HepG2 (cell line): ENCODE measurements around the gene DHH. TPM values are rescaled to one million over a fixed set of nuclear protein-coding genes. Genes with fewer than 3 reads are reported as not detected.

ENCODE experiments used
- ATAC-seq: fragments of 200-7000 bp; cut with Tn5 transposase; 3 replicates; pipeline ENCODE4 v1.9.1; 2020; ENCODE audit warnings: mild to moderate bottlenecking, moderate library complexity
- BruUV-seq: library from RNA; stranded (reverse); fragments of 400-500 nt; replicated peaks from 2 replicates; lab custom pipeline; 2021; lab: Mats Ljungman, UMichigan
- CTCF ChIA-PET: fragments of 300-600 bp; formaldehyde crosslinking; extraction: SDS; loops from one replicate; lab custom pipeline; 2021; ENCODE audit warnings: low total read pairs, inconsistent platforms, low intra/inter-chr PET ratio; lab: Yijun Ruan, JAX
- POLR2A ChIA-PET: fragments of 350-600 bp; sonication (Branson Sonifier 250); formaldehyde crosslinking; loops from one replicate; lab custom pipeline; 2020; ENCODE audit warnings: antibody characterized with exemption, inconsistent platforms; lab: Yijun Ruan, JAX
- DNase-seq: peaks from one replicate; pipeline ENCODE4 v3.0.0-alpha.2; 2015; ENCODE audit warnings: low spot score
- FAIRE-seq: peaks from 3 replicates; lab custom pipeline; 2011; peaks lifted over from hg19 to GRCh38; lab: Jason Lieb, UNC
- H2AFZ ChIP-seq: one replicate; pipeline ENCODE4 v1.6.1; 2011; ENCODE audit warnings: low read length, inconsistent platforms
- H3K27ac ChIP-seq: fragments of 300-600 bp; 3 replicates; pipeline ENCODE4 v1.8.0; 2011; ENCODE audit warnings: mixed run types, mild to moderate bottlenecking, mixed read lengths, low read length, inconsistent platforms; ENCODE audit not compliant: insufficient read depth; ENCODE audit errors: extremely low read length
- H3K27me3 ChIP-seq, 2 experiments: fragments of 200-600 bp in 1 of 2; 2 replicates in 1 of 2; 3 replicates in 1 of 2; pipeline versions ENCODE4 v1.6.0 to v1.8.0; 2011; ENCODE audit warnings: low read length in 2 of 2, mild to moderate bottlenecking in 2 of 2, moderate library complexity in 2 of 2, inconsistent platforms in 1 of 2; ENCODE audit not compliant: insufficient read depth in 2 of 2, control insufficient read depth in 1 of 2
- H3K36me3 ChIP-seq, 2 experiments: fragments of 200-600 bp in 1 of 2; replicated peaks in 1 of 2; 2 replicates in 1 of 2; 3 replicates in 1 of 2; pipeline versions ENCODE4 v1.5.1 to v1.8.0; 2011; ENCODE audit warnings: low read length in 2 of 2, inconsistent platforms in 1 of 2; ENCODE audit not compliant: insufficient read depth in 2 of 2, control insufficient read depth in 1 of 2
- H3K4me1 ChIP-seq: 2 replicates; pipeline ENCODE4 v1.5.1; 2012; ENCODE audit warnings: low read length, inconsistent platforms; ENCODE audit not compliant: insufficient read depth
- H3K4me2 ChIP-seq: 2 replicates; pipeline ENCODE4 v1.6.0; 2011; ENCODE audit warnings: low read depth, low read length, inconsistent platforms
- H3K4me3 ChIP-seq, 3 experiments: fragments of 200-600 bp in 1 of 3; sonication (generic), shearing (Covaris generic) in 1 of 3; replicated peaks in 1 of 3; 2 replicates each; pipeline ENCODE4 v1.5.1; 2011 to 2016; ENCODE audit warnings: low read length in 3 of 3, inconsistent platforms in 2 of 3, low read depth in 2 of 3, mild to moderate bottlenecking in 2 of 3, control low read depth in 1 of 3, mixed read lengths in 1 of 3; ENCODE audit not compliant: insufficient read depth in 1 of 3
- H3K79me2 ChIP-seq: one replicate; pipeline ENCODE4 v1.6.1; 2011; ENCODE audit warnings: low read length, inconsistent platforms; ENCODE audit not compliant: insufficient read depth
- H3K9ac ChIP-seq: 2 replicates; pipeline ENCODE4 v1.6.0; 2011; ENCODE audit warnings: mild to moderate bottlenecking, low read depth, low read length, inconsistent platforms; ENCODE audit not compliant: insufficient read depth
- H3K9me3 ChIP-seq: 2 replicates; pipeline ENCODE4 v1.5.1; 2012; ENCODE audit warnings: mild to moderate bottlenecking, low read length
- H4K20me1 ChIP-seq: 2 replicates; pipeline ENCODE4 v1.6.0; 2011; ENCODE audit warnings: inconsistent platforms, mild to moderate bottlenecking, low read length, moderate library complexity; ENCODE audit not compliant: insufficient read depth
- BHLHE40 ChIP-seq: IDR thresholded peaks from 2 replicates; pipeline ENCODE4 v1.6.1; 2011; ENCODE audit warnings: low read length, improper control_type of control experiment
- CSRNP1 ChIP-seq: sonication (generic); formaldehyde crosslinking; IDR thresholded peaks from 2 replicates; pipeline ENCODE4 v1.8.1; 2023; ENCODE audit warnings: mild to moderate bottlenecking, missing genetic modification reagents
- GTF2F1 ChIP-seq: fragments of 150-350 bp; IDR thresholded peaks from 2 replicates; pipeline ENCODE4 v1.6.1; 2014; ENCODE audit warnings: low read length
- HNF1B ChIP-seq: sonication (generic); formaldehyde crosslinking; IDR thresholded peaks from 2 replicates; pipeline ENCODE4 v1.5.1; 2020; ENCODE audit warnings: mild to moderate bottlenecking, moderate library complexity, missing genetic modification reagents
- MAF1 ChIP-seq: sonication (generic); formaldehyde crosslinking; IDR thresholded peaks from 2 replicates; pipeline ENCODE4 v1.5.0; 2020; ENCODE audit warnings: missing genetic modification reagents, borderline replicate concordance
- NR2F6 ChIP-seq, 2 experiments: IDR thresholded peaks; 2 replicates each; pipeline ENCODE4 v1.6.1; 2016; ENCODE audit warnings: antibody characterized with exemption in 1 of 2, mild to moderate bottlenecking in 1 of 2
- RXRA ChIP-seq: sonication (generic); formaldehyde crosslinking; IDR thresholded peaks from 2 replicates; pipeline ENCODE4 v1.5.1; 2020; ENCODE audit warnings: missing genetic modification reagents
- SMC3 ChIP-seq: IDR thresholded peaks from 2 replicates; pipeline ENCODE4 v1.6.1; 2011; ENCODE audit warnings: low read length, improper control_type of control experiment
- SOX6 ChIP-seq, 2 experiments: fragments of 450-650 bp in 1 of 2; sonication (generic) in 1 of 2; formaldehyde crosslinking in 1 of 2; IDR thresholded peaks; 2 replicates each; pipeline versions ENCODE4 v1.4.0 to v1.6.1; 2017 to 2020; ENCODE audit warnings: antibody characterized with exemption in 1 of 2, mild to moderate bottlenecking in 1 of 2, missing genetic modification reagents in 1 of 2
- STAG1 ChIP-seq: sonication (generic); formaldehyde crosslinking; IDR thresholded peaks from 2 replicates; pipeline ENCODE4 v1.4.0; 2020; ENCODE audit warnings: missing genetic modification reagents
- TOPORS ChIP-seq: sonication (generic); formaldehyde crosslinking; IDR thresholded peaks from 2 replicates; pipeline ENCODE4 v1.8.0; 2023; ENCODE audit warnings: mild to moderate bottlenecking, missing genetic modification reagents
- ZNF260 ChIP-seq: sonication (generic); formaldehyde crosslinking; IDR thresholded peaks from 2 replicates; pipeline ENCODE4 v1.4.0; 2020; ENCODE audit warnings: missing genetic modification reagents, low read depth, mild to moderate bottlenecking, borderline replicate concordance
- ZNF558 ChIP-seq: sonication (generic); formaldehyde crosslinking; IDR thresholded peaks from 2 replicates; pipeline ENCODE4 v1.9.0; 2022; ENCODE audit warnings: mild to moderate bottlenecking, missing genetic modification reagents, borderline replicate concordance
- ZNF7 ChIP-seq: IDR thresholded peaks from 2 replicates; pipeline ENCODE4 v1.6.1; 2016; ENCODE audit warnings: missing biosample characterization, missing genetic modification reagents
- ZNF703 ChIP-seq: sonication (generic); formaldehyde crosslinking; IDR thresholded peaks from 2 replicates; pipeline ENCODE4 v1.5.1; 2020; ENCODE audit warnings: missing genetic modification reagents, mild to moderate bottlenecking, moderate library complexity, borderline replicate concordance
- WGBS: methylation state at CpG from one replicate; pipeline ENCODE4 v1.1.6; 2017; ENCODE audit warnings: low lambda C conversion rate; 5-methylcytosine and 5-hydroxymethylcytosine counted together
- in situ Hi-C: cut with HindIII; loops from 2 replicates; pipeline ENCODE4 v1.10.0; 2017; ENCODE audit warnings: low pct_unique_long_range_greater_than_20kb; ENCODE audit not compliant: extremely low pct_ligation_motif_present
- intact Hi-C: fragments of 100-400 bp; cut with micrococcal nuclease; formaldehyde crosslinking; loops from one replicate; pipeline ENCODE4 v1.10.0; 2022; ENCODE audit not compliant: unreplicated experiment
- polyA plus RNA-seq, 8 experiments: library from polyadenylated mRNA; depleted of rRNA in 3 of 8; stranded (reverse) in 7 of 8; unstranded in 1 of 8; fragments of >200 nt; fragmentation: Illumina TruSeq in 4 of 8; extraction: Trizol in 4 of 8; gene quantifications; 2 replicates each; pipeline versions ENCODE4 v1.2.1 to v1.2.3, GENCODE V29; 2011 to 2016; ENCODE audit warnings: low read depth in 4 of 8, missing spikeins in 1 of 8, mixed read lengths in 1 of 8; ENCODE audit not compliant: insufficient read depth in 1 of 8
- total RNA-seq, 5 experiments: library from RNA; depleted of rRNA; stranded (reverse); fragments of >200 nt; fragmentation: Illumina TruSeq; extraction: Trizol; gene quantifications; 2 replicates each; pipeline ENCODE4 v1.2.3, GENCODE V29; 2016; ENCODE audit warnings: low read depth in 1 of 5
- TF ChIP-seq, protein P1 (sequence below): sonication (generic); formaldehyde crosslinking; IDR thresholded peaks from 2 replicates; pipeline ENCODE4 v1.5.1; 2020; ENCODE audit warnings: mild to moderate bottlenecking, missing genetic modification reagents, moderate library complexity

The DHH gene
- total and polyA plus RNA-seq, 2 of the 13 experiments (the other 11 are each of a cell fraction or from before 2014, with no cell fraction given), result not detected

- H3K4me2 ChIP-seq, result peak overlapping the region; percentile 60
- no TSS peak for BruUV-seq
- ATAC-seq (peak; percentile 84), DNase-seq (peak; percentile 73), FAIRE-seq (peak; percentile 75)
- CTCF ChIA-PET, result interaction anchor here (1.4 to 3.0 kb wide), 4 partner anchors 10 to 42 kb away, joined by 3 to 30 read pairs (median 7); partner anchors contain the start of gene LMBR1L
- in situ Hi-C loops, result no loop called here
- no peak overlapping the region for H2AFZ ChIP-seq
- no peaks in the 10 kb centered on the region for H3K36me3 ChIP-seq
- 3% methylated on average over 11 of the region's 18 CpGs for WGBS
- H3K27me3 ChIP-seq, result peaks cover 9 to 54% of the 10 kb centered on the region in 2 experiments; a peak in 4 of 5 replicates
- peaks cover 47% of the 10 kb centered on the region for H3K4me1 ChIP-seq
- intact Hi-C loops, result loop anchor here (1.0 kb wide), 1 partner anchor 33 kb away; no protein-coding TSS in a partner anchor
- no peak overlapping the region for H3K9ac ChIP-seq
- no peak overlapping the region for H3K27ac ChIP-seq
- H4K20me1 ChIP-seq, result no peaks in the 10 kb centered on the region
- H3K4me3 ChIP-seq, result peak overlapping the region in 1 of 3 experiments; percentile 36; a peak in 1 of 6 replicates
- H3K79me2 ChIP-seq, result no peaks in the 10 kb centered on the region
- POLR2A ChIA-PET, result interaction anchor here (1.4 to 2.7 kb wide), 4 partner anchors 19 to 177 kb away, joined by 3 to 16 read pairs (median 8); partner anchors contain the start of genes RHEBL1 and TUBA1B
- H3K9me3 ChIP-seq, result no peaks in the 10 kb centered on the region
- TF ChIP-seq, protein P1, sequence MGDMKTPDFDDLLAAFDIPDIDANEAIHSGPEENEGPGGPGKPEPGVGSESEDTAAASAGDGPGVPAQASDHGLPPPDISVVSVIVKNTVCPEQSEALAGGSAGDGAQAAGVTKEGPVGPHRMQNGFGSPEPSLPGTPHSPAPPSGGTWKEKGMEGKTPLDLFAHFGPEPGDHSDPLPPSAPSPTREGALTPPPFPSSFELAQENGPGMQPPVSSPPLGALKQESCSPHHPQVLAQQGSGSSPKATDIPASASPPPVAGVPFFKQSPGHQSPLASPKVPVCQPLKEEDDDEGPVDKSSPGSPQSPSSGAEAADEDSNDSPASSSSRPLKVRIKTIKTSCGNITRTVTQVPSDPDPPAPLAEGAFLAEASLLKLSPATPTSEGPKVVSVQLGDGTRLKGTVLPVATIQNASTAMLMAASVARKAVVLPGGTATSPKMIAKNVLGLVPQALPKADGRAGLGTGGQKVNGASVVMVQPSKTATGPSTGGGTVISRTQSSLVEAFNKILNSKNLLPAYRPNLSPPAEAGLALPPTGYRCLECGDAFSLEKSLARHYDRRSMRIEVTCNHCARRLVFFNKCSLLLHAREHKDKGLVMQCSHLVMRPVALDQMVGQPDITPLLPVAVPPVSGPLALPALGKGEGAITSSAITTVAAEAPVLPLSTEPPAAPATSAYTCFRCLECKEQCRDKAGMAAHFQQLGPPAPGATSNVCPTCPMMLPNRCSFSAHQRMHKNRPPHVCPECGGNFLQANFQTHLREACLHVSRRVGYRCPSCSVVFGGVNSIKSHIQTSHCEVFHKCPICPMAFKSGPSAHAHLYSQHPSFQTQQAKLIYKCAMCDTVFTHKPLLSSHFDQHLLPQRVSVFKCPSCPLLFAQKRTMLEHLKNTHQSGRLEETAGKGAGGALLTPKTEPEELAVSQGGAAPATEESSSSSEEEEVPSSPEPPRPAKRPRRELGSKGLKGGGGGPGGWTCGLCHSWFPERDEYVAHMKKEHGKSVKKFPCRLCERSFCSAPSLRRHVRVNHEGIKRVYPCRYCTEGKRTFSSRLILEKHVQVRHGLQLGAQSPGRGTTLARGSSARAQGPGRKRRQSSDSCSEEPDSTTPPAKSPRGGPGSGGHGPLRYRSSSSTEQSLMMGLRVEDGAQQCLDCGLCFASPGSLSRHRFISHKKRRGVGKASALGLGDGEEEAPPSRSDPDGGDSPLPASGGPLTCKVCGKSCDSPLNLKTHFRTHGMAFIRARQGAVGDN (CRISPR knock-in tag), result peak; percentile 54
- TF ChIP-seq CSRNP1 (no peak), STAG1 (peak; percentile 67), MAF1 (CRISPR knock-in tag) (no peak), ZNF558 (CRISPR knock-in tag) (no peak), TOPORS (CRISPR knock-in tag) (no peak), NR2F6 (IDR thresholded peaks at IDR 0.05) (no peak), NR2F6 (CRISPR knock-in tag; IDR thresholded peaks at IDR 0.05) (no peak), ZNF260 (CRISPR knock-in tag) (no peak), SOX6 (IDR thresholded peaks at IDR 0.05) (no peak), SOX6 (CRISPR knock-in tag; IDR thresholded peaks at IDR 0.05) (no peak), GTF2F1 (no peak), BHLHE40 (0 out of 2 replicates have a peak, but pooled peaks have one; percentile 21), HNF1B (0 out of 2 replicates have a peak, but pooled peaks have one; percentile 19), ZNF703 (CRISPR knock-in tag) (no peak), RXRA (CRISPR knock-in tag) (0 out of 2 replicates have a peak, but pooled peaks have one; percentile 47), ZNF7 (CRISPR knock-in tag) (no peak), SMC3 (peak; percentile 62)
Observed at GRCh38 chr12:49088150-49088931, 6.3 kb downstream of the DHH start.
